Renal cortex interstitium (tissue), 11 donors: Measurements from ENCODE around the gene MYH6. TPM values are rescaled to one million over a fixed set of nuclear protein-coding genes. Genes with fewer than 3 reads are reported as not detected.
"Not testable (repeated sequence)": the region's sequence is repeated elsewhere in the genome, so short reads cannot be mapped to it uniquely, and the experiment has no call there.

ENCODE experiments used
- DNase-seq, 11 donors: peaks; one replicate each; pipeline ENCODE4 v3.0.0-alpha.2; 2013; ENCODE audit warnings: low read depth in 9 of 11, low spot score in 4 of 11; ENCODE audit errors: extremely low read depth in 1 of 11
- polyA plus RNA-seq, 3 donors: library from polyadenylated mRNA; unstranded; fragments of 120-200 nt; gene quantifications; one replicate each; pipeline ENCODE4 v1.2.1, GENCODE V29; 2013; ENCODE audit not compliant: insufficient read length in 3 of 3

MYH6 gene
- polyA plus RNA-seq, 3 donors, result 0.11 to 0.23 (median 0.20) TPM

DNA sequence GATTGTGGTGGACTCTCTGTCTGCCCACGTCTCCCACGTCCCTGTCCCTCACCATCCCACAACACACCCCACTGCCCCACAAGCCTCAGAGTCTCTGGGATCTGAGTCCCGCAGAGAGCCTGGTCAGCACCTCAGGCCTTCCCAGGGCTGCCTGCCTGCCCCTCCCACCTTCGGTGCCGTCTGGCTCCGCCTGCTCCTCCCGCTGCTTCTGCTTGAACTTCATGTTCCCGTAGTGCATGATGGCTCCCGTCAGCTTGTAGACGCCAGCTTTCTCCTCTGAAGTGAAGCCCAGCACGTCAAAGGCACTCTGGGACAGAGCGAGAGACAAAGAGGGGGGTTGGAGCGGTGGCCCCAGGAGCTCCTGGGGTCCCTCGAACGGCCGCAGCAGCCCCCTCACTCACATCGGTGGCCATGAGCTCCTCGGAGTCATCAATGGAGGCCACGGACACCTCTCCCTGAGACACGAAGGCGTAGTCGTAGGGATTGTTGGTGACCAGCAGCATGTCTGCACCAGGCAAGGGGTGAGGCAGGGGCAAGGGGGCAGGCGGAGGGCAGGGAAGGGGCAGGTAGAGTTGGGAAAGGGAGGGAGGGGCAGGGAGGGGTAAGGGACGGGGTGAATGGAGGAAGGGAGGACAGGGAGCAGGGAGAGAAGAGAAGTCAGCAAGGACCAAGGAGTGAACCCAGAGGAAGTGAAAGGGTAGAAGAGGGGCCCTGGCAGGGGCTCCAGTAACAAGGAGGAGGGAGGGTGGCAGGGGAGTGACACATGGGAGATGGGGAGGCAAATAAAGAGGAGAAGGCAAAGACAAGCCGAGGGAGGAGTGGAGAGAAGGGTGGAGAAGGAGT, 5.6 kb downstream of the MYH6 start:
- DNase-seq, result no peak

DNA sequence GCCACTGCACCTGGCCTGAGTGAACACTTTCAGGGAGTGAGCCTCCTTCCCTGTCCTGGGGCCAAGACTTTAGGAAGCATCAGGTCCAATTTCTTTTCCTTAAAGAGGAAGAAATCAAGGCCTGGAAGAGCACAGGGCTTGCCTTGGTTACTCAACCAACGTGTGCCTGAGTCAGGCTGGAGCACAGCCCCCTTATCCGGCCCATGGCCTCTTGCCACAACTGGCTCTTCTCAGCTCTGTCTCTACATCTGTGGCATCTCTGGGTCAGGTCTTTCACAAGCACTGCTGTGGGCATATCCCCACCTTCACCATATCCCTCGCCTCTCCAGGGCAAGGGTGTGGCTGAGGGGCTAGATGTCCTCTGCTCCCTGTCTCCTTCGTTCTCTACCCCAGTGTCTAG, 6.8 kb downstream of the MYH6 start:
- DNase-seq, result no peak

DNA sequence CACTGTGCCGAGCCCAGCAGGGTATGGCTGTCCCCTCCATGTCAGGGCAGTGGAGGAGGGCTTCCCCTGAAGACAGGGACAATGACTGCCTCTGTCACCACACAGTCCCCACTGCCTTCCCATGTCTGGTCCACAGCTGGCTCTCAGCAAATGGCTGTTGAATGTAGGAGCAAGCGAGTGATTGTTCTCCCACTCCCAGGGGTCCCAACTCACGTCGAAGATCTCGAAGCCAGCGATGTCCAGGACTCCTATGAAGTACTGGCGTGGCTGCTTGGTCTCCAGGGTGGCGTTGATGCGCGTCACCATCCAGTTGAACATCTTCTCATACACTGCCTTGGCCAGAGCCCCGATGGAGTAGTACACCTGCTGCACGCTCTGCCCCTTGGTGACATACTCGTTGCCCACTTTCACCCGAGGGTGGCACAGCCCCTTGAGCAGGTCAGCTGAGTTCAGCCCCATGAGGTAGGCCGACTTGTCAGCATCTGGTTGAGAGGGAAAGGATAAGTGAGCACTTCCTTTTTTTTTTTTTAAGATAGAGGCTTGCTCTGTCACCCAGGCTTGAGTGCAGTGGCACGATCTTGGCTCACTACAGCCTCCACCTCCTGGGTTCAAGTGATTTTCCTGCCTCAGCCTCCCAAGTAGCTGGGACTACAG, 7.5 kb downstream of the MYH6 start:
- DNase-seq, result not testable (repeated sequence)

DNA sequence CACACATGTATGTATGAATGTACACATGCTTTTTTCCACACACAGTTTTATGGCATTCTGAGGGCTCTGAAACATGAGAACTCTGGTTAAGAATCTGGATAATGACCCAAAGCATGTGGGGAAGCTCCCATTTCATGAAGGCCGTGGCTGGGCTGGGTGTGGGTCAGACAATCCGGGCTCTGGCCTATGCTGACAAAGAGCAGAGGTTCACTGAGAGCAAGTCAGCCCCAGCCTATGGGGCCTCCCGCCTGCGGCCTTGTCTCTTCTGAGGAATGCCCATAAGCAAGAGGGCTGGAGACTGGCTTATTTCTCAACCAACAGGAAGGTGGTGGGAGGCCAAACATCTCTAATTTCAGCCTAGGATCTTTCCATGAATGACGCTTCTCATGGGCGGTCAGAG, 8.5 kb downstream of the MYH6 start:
- DNase-seq, result peak in 2 of 11 donors; percentile 6 to 8

DNA sequence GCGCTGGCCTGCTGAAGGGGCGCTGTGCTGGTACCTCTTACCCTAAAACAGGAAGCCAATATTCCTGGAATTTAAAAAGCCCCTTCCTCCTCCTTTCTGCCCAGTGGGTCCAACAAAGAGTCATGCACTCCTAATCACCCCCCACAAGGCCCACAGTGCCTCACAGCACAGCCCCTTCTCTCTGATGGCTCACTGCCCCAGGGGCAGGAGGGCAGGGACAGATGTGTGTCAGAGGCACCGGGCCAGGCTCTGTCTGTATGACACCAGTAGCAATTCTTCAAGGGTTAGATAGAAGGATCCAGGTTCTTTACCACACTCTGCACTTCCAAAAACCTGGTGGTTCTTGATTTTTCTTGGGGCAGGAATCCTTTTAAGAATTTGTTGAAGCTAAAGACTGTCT, 8.9 kb downstream of the MYH6 start:
- DNase-seq, result no peak

DNA sequence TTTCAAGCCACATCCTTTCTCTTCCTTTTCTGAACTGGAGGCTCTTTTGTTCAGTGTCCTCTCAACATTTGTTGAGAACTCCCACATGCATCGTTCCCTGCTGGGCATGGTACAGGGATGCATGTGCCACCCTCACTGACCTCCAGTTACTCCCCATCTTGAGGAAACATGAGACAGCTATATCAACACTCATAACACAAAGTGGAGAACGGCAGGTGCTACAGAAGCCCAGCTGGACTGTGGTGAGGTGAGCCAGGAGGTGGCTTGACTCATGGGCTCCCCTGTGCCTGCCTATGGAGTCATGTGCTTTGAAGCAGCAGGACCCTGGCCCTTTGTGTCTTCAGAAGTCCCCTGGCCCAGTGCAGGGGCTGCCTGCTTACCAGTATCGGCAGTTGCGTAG, 9.7 kb downstream of the MYH6 start:
- no peak for DNase-seq

DNA sequence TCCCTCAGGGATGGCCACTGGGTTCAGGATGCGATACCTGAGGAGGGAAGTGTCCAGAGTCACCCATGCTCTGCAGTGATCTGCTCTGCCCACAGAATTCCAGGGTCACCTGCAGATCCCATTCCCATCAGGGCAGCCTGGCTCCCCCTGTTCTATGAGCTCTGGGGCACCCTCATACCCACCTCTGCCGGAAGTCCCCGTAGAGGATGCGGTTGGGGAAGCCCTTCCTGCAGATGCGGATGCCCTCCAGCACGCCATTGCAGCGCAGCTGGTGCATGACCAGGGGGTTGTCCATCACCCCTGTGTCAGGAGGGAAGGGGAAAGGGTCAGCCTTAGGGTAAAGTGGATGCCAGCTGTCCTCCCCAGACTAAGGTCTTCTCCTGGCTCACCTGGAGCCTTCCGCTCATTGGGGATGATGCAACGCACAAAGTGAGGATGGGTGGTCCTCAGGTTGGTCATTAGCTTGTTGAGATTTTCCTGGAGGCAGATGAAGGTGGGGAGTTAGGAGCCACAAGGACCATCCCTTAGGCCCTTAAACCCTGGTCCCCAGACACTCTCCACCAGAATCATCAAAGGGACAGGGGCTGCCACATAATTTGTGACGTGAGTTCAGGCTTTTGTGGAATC, 11.2 kb downstream of the MYH6 start:
- no peak for DNase-seq

DNA sequence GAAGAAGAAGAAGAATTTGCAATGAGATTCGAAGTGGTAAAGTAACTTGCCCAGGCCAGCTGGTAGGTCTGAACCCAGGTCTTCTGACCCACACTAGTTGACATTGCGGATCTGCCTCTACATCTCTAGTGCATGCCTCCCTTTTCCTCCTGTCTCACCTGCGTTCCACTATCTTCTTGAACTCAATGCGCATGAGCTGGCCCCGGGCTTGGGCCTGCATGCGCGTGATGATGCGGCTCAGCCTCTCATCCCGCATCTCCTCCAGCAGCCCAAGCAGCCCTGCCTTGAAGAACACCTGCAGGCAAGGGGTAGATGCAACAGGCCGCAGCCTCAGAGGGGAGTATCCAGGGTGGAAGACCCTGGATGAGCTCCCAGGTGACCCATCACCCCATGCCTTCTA, 11.9 kb downstream of the MYH6 start:
- DNase-seq, result no peak

DNA sequence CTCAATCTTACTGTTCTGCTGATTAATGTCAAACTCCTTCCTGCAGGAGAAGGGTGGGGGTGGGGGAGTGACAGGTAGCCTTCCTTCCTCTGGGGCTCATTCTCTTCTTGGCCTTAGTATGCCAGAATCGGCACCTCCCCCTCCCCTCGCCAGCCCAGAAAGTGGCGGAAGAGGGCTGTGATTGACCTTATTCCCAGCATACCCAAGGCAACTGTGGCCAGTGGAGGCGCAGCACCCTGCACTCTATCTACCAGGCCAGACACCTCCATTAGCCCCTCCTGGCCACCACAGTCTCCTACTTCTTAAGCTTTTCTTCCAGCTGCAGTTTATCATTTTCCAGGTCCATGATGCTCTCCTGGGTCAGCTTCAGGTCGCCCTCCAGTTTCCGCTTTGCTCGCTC, 15.5 kb downstream of the MYH6 start:
- DNase-seq, result no peak

DNA sequence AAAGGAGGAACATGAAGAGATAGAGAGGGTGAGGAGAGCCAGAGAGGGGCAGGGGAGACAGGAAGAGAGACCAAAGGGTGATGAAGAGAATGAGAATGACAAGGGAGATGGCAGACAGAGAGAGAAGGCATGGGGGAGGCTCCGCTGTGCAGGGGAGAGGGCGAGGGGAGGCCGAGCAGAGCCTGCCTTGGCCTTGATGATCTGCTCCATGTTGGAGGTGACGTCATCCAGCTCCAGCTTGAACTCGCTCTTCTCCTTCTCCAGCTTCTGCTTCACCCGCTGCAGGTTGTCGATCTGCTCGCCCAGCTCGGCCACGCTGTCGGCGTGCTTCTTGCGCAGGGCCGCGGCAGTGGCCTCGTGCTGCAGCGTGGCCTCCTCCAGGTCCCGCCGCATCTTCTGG, 18.2 kb downstream of the MYH6 start:
- DNase-seq, result not testable (repeated sequence)

DNA sequence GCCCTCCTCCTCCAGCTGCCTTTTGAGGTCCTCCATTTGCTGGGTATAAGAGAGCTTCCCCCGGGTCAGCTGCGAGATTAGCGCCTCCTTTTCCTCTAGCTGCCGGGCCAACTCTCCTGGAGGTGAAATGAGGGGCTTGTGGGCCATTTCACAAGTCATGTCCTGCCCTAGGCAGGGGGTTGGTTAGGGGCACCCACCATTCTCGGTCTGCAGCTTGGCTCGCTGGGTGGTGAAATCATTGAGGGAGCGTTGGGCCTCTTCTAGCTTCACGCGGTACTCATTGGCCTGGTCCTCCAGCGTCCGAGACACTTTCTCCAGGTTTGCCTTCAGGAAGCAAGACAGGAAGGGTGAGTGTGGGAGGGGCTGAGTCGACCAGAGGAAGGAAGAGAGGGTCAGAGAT, 18.7 kb downstream of the MYH6 start:
- no peak for DNase-seq

DNA sequence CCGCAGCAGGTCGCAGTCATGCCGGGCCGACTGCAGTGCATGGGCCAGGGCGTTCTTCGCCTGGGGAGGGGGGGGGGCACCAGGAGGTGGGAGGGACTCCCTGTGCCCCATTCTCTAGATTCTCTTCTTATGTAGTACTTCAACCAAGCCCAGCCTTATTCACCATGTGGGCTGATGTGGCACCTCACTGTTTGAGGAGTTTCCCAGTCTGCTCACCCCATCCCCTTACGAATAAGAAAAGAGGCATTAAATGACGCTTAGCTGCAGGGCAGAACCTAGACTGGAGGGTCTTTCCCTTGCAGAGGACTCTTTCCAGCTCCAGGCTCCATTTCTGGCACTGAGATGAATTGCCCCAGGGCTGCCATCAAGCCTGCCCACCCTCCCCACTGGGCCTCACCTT, 19.1 kb downstream of the MYH6 start:
- DNase-seq, result no peak

DNA sequence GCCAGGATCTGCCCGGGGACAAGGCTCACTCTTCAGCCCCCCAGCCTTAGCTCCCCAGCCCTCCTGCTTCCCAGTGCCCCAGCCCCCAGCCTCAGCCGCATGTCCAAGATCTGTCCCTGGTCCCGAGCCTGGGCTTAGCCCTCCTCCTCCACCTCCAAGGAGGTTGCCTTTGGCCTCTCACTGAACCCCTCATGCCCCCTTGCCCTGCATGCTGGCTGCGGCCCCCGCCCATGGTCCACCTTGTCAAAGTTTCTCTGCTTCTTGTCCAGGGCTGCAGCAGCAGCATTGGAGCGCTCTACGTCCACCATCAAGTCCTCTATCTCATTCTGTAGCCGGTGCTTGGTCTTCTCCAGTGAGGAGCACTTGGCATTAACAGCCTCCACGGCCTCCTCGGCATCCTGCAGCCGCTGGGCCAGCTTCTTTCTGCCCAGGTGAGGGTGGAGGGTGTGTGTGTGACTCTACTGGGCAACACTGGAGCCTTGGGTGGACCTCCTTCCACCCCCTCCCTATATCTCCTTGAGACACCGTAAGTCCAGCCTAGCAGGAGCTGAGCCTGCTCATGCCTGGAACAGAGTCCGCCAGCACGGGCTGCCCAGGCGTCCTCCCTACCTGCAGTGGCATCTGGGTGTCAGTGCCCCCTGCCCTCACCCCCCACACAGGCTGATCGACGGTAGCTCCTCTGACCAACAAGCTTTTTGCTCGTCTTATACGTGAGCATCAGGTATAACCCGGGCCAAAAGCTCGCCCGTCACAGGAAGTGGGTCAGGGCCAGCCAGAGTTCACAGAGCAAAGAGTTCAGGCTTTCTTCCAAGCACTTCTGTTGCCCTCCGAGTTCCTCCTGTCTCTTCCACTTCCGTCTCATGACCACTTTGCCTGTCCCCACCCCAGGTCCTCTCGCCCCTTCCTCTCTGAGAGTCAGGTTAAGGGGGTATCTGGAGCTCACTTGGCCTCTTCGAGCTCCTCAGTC, 19.9 kb downstream of the MYH6 start:
- no peak for DNase-seq

DNA sequence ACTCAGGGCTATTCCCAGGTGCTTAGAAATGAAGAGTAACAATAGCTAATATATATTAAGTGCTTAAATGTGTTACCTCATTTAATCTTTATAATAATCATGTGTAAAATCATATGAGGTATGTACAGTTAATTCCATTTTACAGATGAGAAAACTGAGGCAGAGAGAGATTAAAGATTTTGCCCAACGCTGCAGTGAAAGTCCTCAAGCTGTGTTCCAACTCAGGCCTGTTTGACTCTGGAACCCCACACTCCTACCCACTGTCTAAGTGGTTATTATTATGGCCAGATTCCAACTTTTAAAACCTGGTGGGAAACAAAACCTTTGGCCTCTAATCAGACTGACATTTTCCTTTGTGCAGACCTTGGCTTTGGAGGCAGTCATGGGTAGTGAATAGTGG, 21.1 kb downstream of the MYH6 start:
- no peak for DNase-seq

DNA sequence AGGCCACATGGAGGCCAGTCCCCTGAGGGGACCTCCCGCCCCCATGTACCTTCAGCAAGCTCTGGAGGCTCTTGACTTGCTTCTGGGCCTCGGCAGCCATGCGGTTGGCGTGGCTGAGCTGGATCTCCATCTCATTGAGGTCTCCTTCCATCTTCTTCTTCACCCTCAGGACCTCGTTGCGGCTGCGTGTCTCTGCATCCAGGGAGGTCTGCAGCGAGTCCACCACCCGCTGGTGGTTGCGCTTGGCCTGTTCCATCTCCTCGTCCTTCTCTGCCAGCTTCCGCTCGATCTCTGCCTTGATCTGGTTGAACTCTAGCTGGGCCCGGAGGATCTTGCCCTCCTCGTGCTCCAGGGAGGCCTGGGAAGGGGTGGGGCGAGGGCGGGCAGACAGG, 21.8 kb downstream of the MYH6 start:
- not testable (repeated sequence) for DNase-seq

DNA sequence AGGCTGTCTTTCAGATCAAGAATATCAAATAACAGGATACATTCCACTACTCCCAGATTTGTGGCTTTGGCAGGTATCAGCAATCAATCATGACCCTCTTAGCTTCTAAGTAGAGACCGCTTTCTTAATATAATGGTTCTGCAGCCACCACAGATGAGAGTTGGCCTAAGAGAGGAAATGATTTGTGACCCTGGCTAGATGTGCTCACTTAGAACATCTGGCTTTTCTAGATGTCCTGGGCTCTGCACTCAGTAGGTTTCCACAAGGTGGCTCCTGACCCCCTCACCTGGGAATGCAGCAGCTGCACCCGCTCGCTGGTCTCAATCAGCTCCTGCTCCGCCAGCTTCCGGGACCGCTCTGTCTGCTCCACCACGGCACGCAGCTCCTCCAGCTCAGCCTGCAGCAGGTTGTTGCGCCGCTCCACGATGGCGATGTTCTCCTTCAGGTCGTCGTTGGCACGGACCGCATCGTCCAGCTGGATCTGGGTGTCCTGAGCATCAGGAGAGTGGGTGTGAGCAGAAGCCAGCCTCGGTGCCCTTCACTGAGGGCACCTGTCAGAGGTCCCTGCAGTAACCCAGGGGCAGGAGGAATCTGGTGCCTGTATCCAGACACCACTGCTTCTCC, 22.3 kb downstream of the MYH6 start:
- peak in 1 of 11 donors; percentile 14 for DNase-seq

DNA sequence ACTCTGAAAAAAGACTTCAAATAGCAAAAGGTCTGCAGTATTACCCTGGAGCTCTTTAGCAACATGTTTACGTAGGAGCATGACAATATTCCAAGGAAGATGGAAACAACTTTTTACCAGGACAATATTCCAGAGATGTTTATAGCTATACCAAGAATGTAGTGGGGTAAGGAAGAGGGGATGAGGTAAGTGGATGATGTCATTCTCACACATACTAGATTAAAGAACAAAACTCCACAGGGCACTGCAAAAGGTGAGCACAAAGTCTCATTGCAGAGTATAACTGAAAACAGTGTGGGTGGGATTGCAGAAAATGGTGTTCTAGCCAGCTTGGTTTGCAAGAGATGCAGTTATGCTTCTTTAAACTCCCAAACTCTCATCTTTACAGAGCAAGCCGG, 22.8 kb downstream of the MYH6 start:
- DNase-seq, result peak in 1 of 11 donors; percentile 3

DNA sequence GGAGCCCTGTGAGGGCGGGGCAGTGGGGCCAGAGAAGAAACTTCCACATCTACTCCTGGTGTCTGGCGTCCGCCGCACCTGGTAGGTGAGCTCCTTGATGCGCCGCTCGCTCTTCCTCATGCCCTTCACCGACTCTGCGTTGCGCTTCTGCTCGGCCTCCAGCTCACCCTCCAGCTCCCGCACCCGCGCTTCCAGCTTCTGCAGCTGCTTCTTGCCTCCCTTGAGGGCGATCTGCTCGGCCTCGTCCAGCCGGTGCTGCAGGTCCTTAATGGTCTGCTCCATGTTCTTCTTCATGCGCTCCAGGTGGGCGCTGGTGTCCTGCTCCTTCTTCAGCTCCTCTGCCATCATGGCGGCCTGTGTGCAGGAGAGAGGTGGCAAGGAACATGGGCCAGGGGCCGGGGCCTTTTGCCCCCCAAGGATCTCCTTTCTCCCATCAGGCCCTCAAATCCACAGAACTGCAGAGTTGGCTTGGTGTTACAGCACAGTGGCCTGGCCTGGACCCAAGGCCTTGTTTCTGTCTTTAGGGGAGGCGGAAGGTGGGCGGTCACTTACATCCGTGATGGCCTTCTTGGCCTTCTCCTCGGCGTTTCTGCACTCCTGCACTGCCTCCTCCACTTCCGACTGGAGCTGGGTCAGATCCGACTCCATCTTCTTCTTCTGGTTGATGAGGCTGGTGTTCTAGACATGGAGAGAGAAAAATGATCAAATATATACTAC, 23.6 kb downstream of the MYH6 start:
- DNase-seq, result no peak
